Psoas muscle (tissue), 8 donors: Measurements from ENCODE around the gene BYSL. TPM values are rescaled to one million over a fixed set of nuclear protein-coding genes. Genes with fewer than 3 reads are reported as not detected.

Source experiments
- ATAC-seq, 4 donors: fragments of 200-7000 bp; cut with Tn5 transposase; one replicate each; pipeline ENCODE4 v1.9.1; 2020; ENCODE audit warnings: moderate library complexity in 3 of 4, mild to moderate bottlenecking in 2 of 4
- DNase-seq, 2 donors: peaks; one replicate each; pipeline ENCODE4 v3.0.0-alpha.2; 2020
- H3K27ac ChIP-seq: fragments of 200-600 bp; one replicate; pipeline ENCODE4 v1.8.0; 2022
- H3K27me3 ChIP-seq, 3 donors: fragments of 200-600 bp in 1 of 3; one replicate each; pipeline versions ENCODE4 v1.6.1 to v1.8.0; 2013 to 2022; ENCODE audit warnings: low read length in 2 of 3, mild to moderate bottlenecking in 2 of 3, moderate library complexity in 1 of 3; ENCODE audit not compliant: insufficient read depth in 3 of 3
- H3K36me3 ChIP-seq, 2 donors: fragments of 200-600 bp in 1 of 2; one replicate each; pipeline versions ENCODE4 v1.6.1 to v1.8.0; 2013 to 2022; ENCODE audit warnings: low read depth in 1 of 2, mild to moderate bottlenecking in 1 of 2, moderate library complexity in 1 of 2; ENCODE audit not compliant: insufficient read depth in 1 of 2
- H3K4me1 ChIP-seq: fragments of 200-600 bp; one replicate; pipeline ENCODE4 v1.8.0; 2022
- H3K4me3 ChIP-seq: fragments of 200-600 bp; one replicate; pipeline ENCODE4 v1.8.0; 2022; ENCODE audit warnings: mild to moderate bottlenecking
- H3K9me3 ChIP-seq: fragments of 200-600 bp; one replicate; pipeline ENCODE4 v1.8.0; 2022
- WGBS, 3 donors: extraction: QIAGEN DNeasy Blood & Tissue Kit; methylation state at CpG; one replicate each; pipeline versions ENCODE4 v1.1.6 to v1.1.7; 2013; 5-methylcytosine and 5-hydroxymethylcytosine counted together
- intact Hi-C, 2 donors: fragments of 100-400 bp; cut with DNase I; formaldehyde crosslinking; loops; one replicate each; pipeline versions ENCODE4 v1.11.0 to v1.14.2; 2022
- polyA plus RNA-seq, 3 donors: library from polyadenylated mRNA; stranded (reverse); fragments of 200-250 nt; gene quantifications; one replicate each; pipeline ENCODE4 v1.2.3, GENCODE V29; 2013
- total RNA-seq, 4 donors: library from RNA; stranded (reverse); fragmentation: NEBNext Ultra II Directional in 2 of 4; extraction: Animal tissue kit (Norgen Biotek cat#: 25700) in 2 of 4; gene quantifications; one replicate each; pipeline versions ENCODE4 v1.2.1 to v1.2.4, GENCODE V29; 2021 to 2023
- TF ChIP-seq, protein P1 (sequence below): fragments of 200-600 bp; IDR thresholded peaks from one replicate; pipeline ENCODE4 v1.8.0; 2022; ENCODE audit warnings: antibody characterized with exemption
- donor health status: healthy with polysubstance abuse.
- donor health status: DM: no; HTN: no; CAD: no; lungs with moderate emphysema.
- donor health status: Bipolar disorder and iron deficiency.
- donor health status: healthy.
- donor health status: DM: yes; HTN: yes; CAD: no.
- donor health status: DM: no; HTN: no; CAD: no.
- donor health status: DM: no; HTN: no; CAD: no.
- donor health status: DM: yes; HTN: yes; CAD: no.

The BYSL gene
- total and polyA plus RNA-seq, 7 donors: 20.3 to 55.5 (median 30.6) TPM

DNA sequence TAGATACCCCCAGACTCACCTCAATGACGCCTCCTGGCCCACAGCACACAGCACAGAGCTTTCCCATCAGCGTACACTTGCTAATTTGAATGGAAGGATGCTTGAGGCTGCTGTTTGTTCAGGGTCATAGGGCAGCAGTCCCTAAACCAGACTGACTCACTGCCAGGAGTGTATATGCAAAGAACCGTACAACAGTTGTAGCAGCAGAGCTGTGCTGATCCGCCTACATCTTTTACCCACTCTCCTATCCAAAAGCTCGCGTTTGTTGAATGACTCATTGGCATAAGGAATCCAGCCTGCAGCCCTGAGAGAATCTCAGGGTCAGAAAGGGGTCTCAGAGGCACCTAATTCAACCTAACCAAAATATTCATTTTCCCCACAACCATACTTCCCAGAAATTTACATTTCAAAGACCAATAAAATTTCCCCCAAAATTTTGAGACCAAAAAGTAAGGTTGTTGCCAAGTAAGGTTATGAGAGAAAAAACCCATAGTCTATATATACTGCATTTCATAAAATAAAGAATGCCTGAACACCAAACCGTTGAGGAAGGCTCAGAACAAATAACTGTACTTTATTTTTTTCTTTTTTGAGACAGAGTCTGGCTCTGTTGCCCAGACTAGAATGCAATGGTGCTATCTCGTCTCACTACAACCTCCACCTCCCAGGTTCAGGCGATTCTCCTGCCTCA is 55.6 kb downstream of the BYSL start:
- no peak overlapping the region for H3K4me3 ChIP-seq
- H3K4me1 ChIP-seq: no peaks in the 10 kb centered on the region
- ATAC-seq (no peak), DNase-seq (no peak)
- no peaks in the 10 kb centered on the region for H3K36me3 ChIP-seq
- H3K27me3 ChIP-seq: no peaks in the 10 kb centered on the region
- WGBS, 3 donors: 65 to 71% (median 68%) methylated on average over 9 of the region's 9 CpGs
- intact Hi-C loops: no loop called here
- TF ChIP-seq, protein P1, sequence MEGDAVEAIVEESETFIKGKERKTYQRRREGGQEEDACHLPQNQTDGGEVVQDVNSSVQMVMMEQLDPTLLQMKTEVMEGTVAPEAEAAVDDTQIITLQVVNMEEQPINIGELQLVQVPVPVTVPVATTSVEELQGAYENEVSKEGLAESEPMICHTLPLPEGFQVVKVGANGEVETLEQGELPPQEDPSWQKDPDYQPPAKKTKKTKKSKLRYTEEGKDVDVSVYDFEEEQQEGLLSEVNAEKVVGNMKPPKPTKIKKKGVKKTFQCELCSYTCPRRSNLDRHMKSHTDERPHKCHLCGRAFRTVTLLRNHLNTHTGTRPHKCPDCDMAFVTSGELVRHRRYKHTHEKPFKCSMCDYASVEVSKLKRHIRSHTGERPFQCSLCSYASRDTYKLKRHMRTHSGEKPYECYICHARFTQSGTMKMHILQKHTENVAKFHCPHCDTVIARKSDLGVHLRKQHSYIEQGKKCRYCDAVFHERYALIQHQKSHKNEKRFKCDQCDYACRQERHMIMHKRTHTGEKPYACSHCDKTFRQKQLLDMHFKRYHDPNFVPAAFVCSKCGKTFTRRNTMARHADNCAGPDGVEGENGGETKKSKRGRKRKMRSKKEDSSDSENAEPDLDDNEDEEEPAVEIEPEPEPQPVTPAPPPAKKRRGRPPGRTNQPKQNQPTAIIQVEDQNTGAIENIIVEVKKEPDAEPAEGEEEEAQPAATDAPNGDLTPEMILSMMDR: no peak
- peaks cover 3% of the 10 kb centered on the region for H3K9me3 ChIP-seq
- H3K27ac ChIP-seq: no peak overlapping the region

Other genes with a start within 250 kb of the BYSL start
- gene TFEB, start 185.9 kb upstream of the BYSL start, total RNA-seq: 10 to 100 TPM; 35.4 to 64.3 (median 39.8) TPM
- gene TFEB, start 185.9 kb upstream of the BYSL start, polyA plus RNA-seq: 10 to 100 TPM; 16.1 to 65.2 (median 51.6) TPM
- not detected for gene PGC, start 174.1 kb upstream of the BYSL start, total RNA-seq
- gene PGC, start 174.1 kb upstream of the BYSL start, polyA plus RNA-seq: 1 to 10 TPM in 1 of 3 donors, under 1 TPM in 1, not detected in 1; 0.48 to 1.0 TPM
- gene FRS3, start 141.6 kb upstream of the BYSL start, total RNA-seq: 1 to 10 TPM; 4.0 to 6.5 (median 5.4) TPM
- 1 to 10 TPM; 4.0 to 6.8 (median 4.5) TPM for gene FRS3, start 141.6 kb upstream of the BYSL start, polyA plus RNA-seq
- under 1 TPM in 3 of 4 donors, not detected in 1; 0.46 to 0.92 (median 0.80) TPM for gene PRICKLE4, start 140.7 kb upstream of the BYSL start, total RNA-seq
- gene PRICKLE4, start 140.7 kb upstream of the BYSL start, polyA plus RNA-seq: under 1 TPM in 2 of 3 donors, not detected in 1; 0.49 to 0.70 TPM
- 100 to 1,000 TPM; 156 to 181 (median 168) TPM for gene TOMM6, start 133.8 kb upstream of the BYSL start, total RNA-seq
- 100 to 1,000 TPM; 240 to 403 (median 305) TPM for gene TOMM6, start 133.8 kb upstream of the BYSL start, polyA plus RNA-seq
- gene USP49, start 26.1 kb upstream of the BYSL start, total RNA-seq: 1 to 10 TPM in 3 of 4 donors, under 1 TPM in 1; 0.75 to 1.6 (median 1.3) TPM
- gene USP49, start 26.1 kb upstream of the BYSL start, polyA plus RNA-seq: under 1 TPM; 0.38 to 0.84 (median 0.66) TPM
- 10 to 100 TPM; 12.9 to 19.6 (median 15.0) TPM for gene MED20, start 360 bp upstream of the BYSL start, total RNA-seq
- 10 to 100 TPM in 2 of 3 donors, 1 to 10 TPM in 1; 9.2 to 28.1 (median 18.5) TPM for gene MED20, start 360 bp upstream of the BYSL start, polyA plus RNA-seq
- 10 to 100 TPM in 3 of 4 donors, 1 to 10 TPM in 1; 9.2 to 19.9 (median 16.7) TPM for gene CCND3, start 20.3 kb downstream of the BYSL start, total RNA-seq
- 10 to 100 TPM; 20.3 to 29.1 (median 20.5) TPM for gene CCND3, start 20.3 kb downstream of the BYSL start, polyA plus RNA-seq
- 10 to 100 TPM; 16.6 to 23.9 (median 19.9) TPM for gene TAF8, start 129.0 kb downstream of the BYSL start, total RNA-seq
- gene TAF8, start 129.0 kb downstream of the BYSL start, polyA plus RNA-seq: 10 to 100 TPM; 11.2 to 17.9 (median 12.6) TPM
- gene C6orf132, start 221.1 kb downstream of the BYSL start, total RNA-seq: under 1 TPM; 0.11 to 0.34 (median 0.20) TPM
- gene C6orf132, start 221.1 kb downstream of the BYSL start, polyA plus RNA-seq: under 1 TPM; 0.08 to 0.13 (median 0.09) TPM